Mesenchymal stem cell (in vitro differentiated cells and primary cell): ENCODE measurements around the gene MSL1.

Experiments used
- DNase-seq: peaks from one replicate; pipeline ENCODE4 v3.0.0-alpha.2; 2013
- H2AFZ ChIP-seq: one replicate; pipeline ENCODE4 v1.6.1; 2013; ENCODE audit warnings: low read depth, mild to moderate bottlenecking, control low read depth, inconsistent platforms, low read length, moderate library complexity
- H2AK5ac ChIP-seq: 2 replicates; pipeline ENCODE4 v1.6.1; 2013; ENCODE audit warnings: low read length, moderate library complexity, mild to moderate bottlenecking, inconsistent platforms; ENCODE audit not compliant: severe bottlenecking
- H2BK120ac ChIP-seq: one replicate; pipeline ENCODE4 v1.6.1; 2013; ENCODE audit warnings: low read depth, mild to moderate bottlenecking, inconsistent platforms, low read length, moderate library complexity
- H2BK12ac ChIP-seq, 2 experiments: one replicate each; pipeline ENCODE4 v1.6.1; 2013; ENCODE audit warnings: inconsistent platforms in 2 of 2, low read length in 2 of 2, mild to moderate bottlenecking in 2 of 2, moderate library complexity in 2 of 2, control low read depth in 1 of 2
- H2BK15ac ChIP-seq: one replicate; pipeline ENCODE4 v1.6.1; 2013; ENCODE audit warnings: mild to moderate bottlenecking, low read depth, inconsistent platforms; ENCODE audit not compliant: poor library complexity, severe bottlenecking
- H2BK5ac ChIP-seq: 2 replicates; pipeline ENCODE4 v1.6.1; 2013; ENCODE audit warnings: low read depth, mild to moderate bottlenecking, low read length, control low read depth, inconsistent platforms; ENCODE audit not compliant: poor library complexity, severe bottlenecking
- H3K14ac ChIP-seq, 2 experiments: one replicate each; pipeline ENCODE4 v1.6.1; 2013; ENCODE audit warnings: inconsistent platforms in 2 of 2, low read length in 2 of 2, control low read depth in 1 of 2, mild to moderate bottlenecking in 1 of 2, moderate library complexity in 1 of 2
- H3K18ac ChIP-seq, 2 experiments: one replicate each; pipeline ENCODE4 v1.6.1; 2013; ENCODE audit warnings: inconsistent platforms in 2 of 2, low read length in 2 of 2, control low read depth in 1 of 2, low read depth in 1 of 2, mild to moderate bottlenecking in 1 of 2
- H3K23ac ChIP-seq, 2 experiments: one replicate each; pipeline ENCODE4 v1.6.1; 2013; ENCODE audit warnings: inconsistent platforms in 2 of 2, low read length in 2 of 2, mild to moderate bottlenecking in 2 of 2, moderate library complexity in 2 of 2, control low read depth in 1 of 2
- H3K27ac ChIP-seq: 2 replicates; pipeline ENCODE4 v1.5.1; 2013; ENCODE audit warnings: mild to moderate bottlenecking, moderate library complexity, low read length, control low read depth, inconsistent platforms; ENCODE audit not compliant: poor library complexity, severe bottlenecking
- H3K27me3 ChIP-seq, 2 experiments: 2 replicates each; pipeline versions ENCODE4 v1.6.1 to v1.7.0; 2013; ENCODE audit warnings: low read length in 2 of 2, mild to moderate bottlenecking in 2 of 2, moderate library complexity in 2 of 2, control low read depth in 1 of 2, inconsistent platforms in 1 of 2; ENCODE audit not compliant: control insufficient read depth in 1 of 2, insufficient read depth in 1 of 2
- H3K36me3 ChIP-seq, 2 experiments: 2 replicates each; pipeline versions ENCODE4 v1.6.1 to v1.7.0; 2013; ENCODE audit warnings: low read length in 2 of 2, control low read depth in 1 of 2, inconsistent platforms in 1 of 2, low read depth in 1 of 2, mild to moderate bottlenecking in 1 of 2; ENCODE audit not compliant: insufficient read depth in 2 of 2, control insufficient read depth in 1 of 2
- H3K4ac ChIP-seq, 2 experiments: one replicate each; pipeline ENCODE4 v1.6.1; 2013; ENCODE audit warnings: inconsistent platforms in 2 of 2, low read length in 2 of 2, mild to moderate bottlenecking in 2 of 2, moderate library complexity in 2 of 2, control low read depth in 1 of 2, low read depth in 1 of 2
- H3K4me1 ChIP-seq: 2 replicates; pipeline ENCODE4 v1.6.1; 2013; ENCODE audit warnings: low read depth, low read length, control low read depth; ENCODE audit not compliant: control insufficient read depth, insufficient read depth
- H3K4me2 ChIP-seq: 2 replicates; pipeline ENCODE4 v1.6.1; 2013; ENCODE audit warnings: low read length, mild to moderate bottlenecking, inconsistent platforms; ENCODE audit not compliant: poor library complexity, severe bottlenecking
- H3K4me3 ChIP-seq, 2 experiments: 2 replicates each; pipeline versions ENCODE4 v1.5.1 to v1.7.0; 2013; ENCODE audit warnings: low read length in 2 of 2, mild to moderate bottlenecking in 2 of 2, control low read depth in 1 of 2, low read depth in 1 of 2; ENCODE audit not compliant: insufficient read depth in 1 of 2
- H3K79me1 ChIP-seq: replicated peaks from 2 replicates; pipeline ENCODE4 v1.6.1; 2013; ENCODE audit warnings: mild to moderate bottlenecking, control low read depth, low read length, inconsistent platforms; ENCODE audit not compliant: poor library complexity, severe bottlenecking
- H3K9ac ChIP-seq: 2 replicates; pipeline ENCODE4 v1.7.0; 2013; ENCODE audit warnings: mild to moderate bottlenecking, low read length, moderate library complexity
- H3K9me3 ChIP-seq: 2 replicates; pipeline ENCODE4 v1.7.0; 2013; ENCODE audit warnings: mild to moderate bottlenecking, low read length; ENCODE audit not compliant: control insufficient read depth
- H4K8ac ChIP-seq: one replicate; pipeline ENCODE4 v1.6.1; 2013; ENCODE audit warnings: inconsistent platforms, mild to moderate bottlenecking, low read length, moderate library complexity
- H4K91ac ChIP-seq: one replicate; pipeline ENCODE4 v1.6.1; 2013; ENCODE audit warnings: mild to moderate bottlenecking, low read length, inconsistent platforms
- WGBS: methylation state at CpG from one replicate; pipeline ENCODE4 v1.1.7; 2013; ENCODE audit warnings: mixed read lengths; 5-methylcytosine and 5-hydroxymethylcytosine counted together

The MSL1 gene

GRCh38 chr17:40110026-40110845 is 11.5 kb upstream of the MSL1 start:
- Histone ChIP-seq H3K4me1 (peaks cover 37% of the 10 kb centered on the region), H2BK15ac (peak overlapping the region; percentile 8), H3K36me3 (no peaks in the 10 kb centered on the region), H3K4me2 (no peak overlapping the region), H2BK12ac (peak overlapping the region; percentile 72 to 87), H3K27ac (no peak overlapping the region), H4K91ac (peak overlapping the region; percentile 62), H2AK5ac (peak overlapping the region; percentile 51), H3K9ac (peak overlapping the region; percentile 85), H3K18ac (peak overlapping the region; percentile 85 to 90), H3K27me3 (no peaks in the 10 kb centered on the region), H4K8ac (peak overlapping the region; percentile 14), H3K14ac (peak overlapping the region in 1 of 2 experiments; percentile 72), H2BK120ac (peak overlapping the region; percentile 82), H3K23ac (no peak overlapping the region), H3K4ac (peak overlapping the region; percentile 52 to 92), H2AFZ (peak overlapping the region; percentile 21), H3K4me3 (peak overlapping the region in 1 of 2 experiments; percentile 45), H2BK5ac (no peak overlapping the region), H3K79me1 (peaks cover 2% of the 10 kb centered on the region), H3K9me3 (no peaks in the 10 kb centered on the region)
- 86% methylated on average over 2 of the region's 3 CpGs for WGBS
- DNase-seq = peak; percentile 22

- Histone ChIP-seq H3K9ac (peak overlapping the region; percentile 85), H2BK5ac (no peak overlapping the region), H3K4ac (peak overlapping the region in 1 of 2 experiments; percentile 24), H2BK120ac (peak overlapping the region; percentile 76), H2AK5ac (no peak overlapping the region), H3K4me3 (peak overlapping the region in 1 of 2 experiments; percentile 71), H3K9me3 (no peaks in the 10 kb centered on the region), H3K27ac (no peak overlapping the region), H2AFZ (no peak overlapping the region), H3K14ac (no peak overlapping the region), H3K18ac (peak overlapping the region; percentile 42 to 54), H3K4me1 (peaks cover 37% of the 10 kb centered on the region), H3K4me2 (peak overlapping the region; percentile 26), H3K23ac (no peak overlapping the region), H4K8ac (peak overlapping the region; percentile 43), H4K91ac (peak overlapping the region; percentile 66), H3K79me1 (peaks cover 2% of the 10 kb centered on the region), H3K27me3 (no peaks in the 10 kb centered on the region), H3K36me3 (no peaks in the 10 kb centered on the region), H2BK12ac (peak overlapping the region; percentile 51 to 90), H2BK15ac (no peak overlapping the region)
- 1% methylated on average over 10 of the region's 12 CpGs for WGBS
- peak; percentile 98 for DNase-seq
Measured at GRCh38 chr17:40111221-40112128, 10.3 kb upstream of the MSL1 start.

- H2BK120ac ChIP-seq = peak overlapping the region; percentile 76
- H3K36me3 ChIP-seq = no peaks in the 10 kb centered on the region
- no peak overlapping the region for H3K23ac ChIP-seq
- peak overlapping the region; percentile 49 to 96 for H2BK12ac ChIP-seq
- no peak overlapping the region for H3K4me2 ChIP-seq
- peak overlapping the region; percentile 85 for H3K9ac ChIP-seq
- no peak overlapping the region for H2BK5ac ChIP-seq
- peak overlapping the region; percentile 88 for H2BK15ac ChIP-seq
- peak overlapping the region; percentile 7 to 77 for H3K18ac ChIP-seq
- WGBS = 27% methylated on average over 2 of the region's 2 CpGs
- no peak overlapping the region for H2AFZ ChIP-seq
- no peak for DNase-seq
- H3K4ac ChIP-seq = peak overlapping the region in 1 of 2 experiments; percentile 89
- peak overlapping the region; percentile 85 for H2AK5ac ChIP-seq
- no peak overlapping the region for H3K27ac ChIP-seq
- H3K79me1 ChIP-seq = peaks cover 2% of the 10 kb centered on the region
- peak overlapping the region; percentile 76 for H4K8ac ChIP-seq
- H3K4me1 ChIP-seq = peaks cover 36% of the 10 kb centered on the region
- H3K9me3 ChIP-seq = no peaks in the 10 kb centered on the region
- peak overlapping the region; percentile 81 for H4K91ac ChIP-seq
- H3K27me3 ChIP-seq = no peaks in the 10 kb centered on the region
- H3K4me3 ChIP-seq = peak overlapping the region in 1 of 2 experiments; percentile 71
- H3K14ac ChIP-seq = no peak overlapping the region
Measured at GRCh38 chr17:40112191-40112711, 9.5 kb upstream of the MSL1 start.
